ENCODE measurements around the gene SFMBT2.
A peak's percentile ranks its signal among the peaks of the same experiment; 100 is the strongest.

The SFMBT2 gene

DNA sequence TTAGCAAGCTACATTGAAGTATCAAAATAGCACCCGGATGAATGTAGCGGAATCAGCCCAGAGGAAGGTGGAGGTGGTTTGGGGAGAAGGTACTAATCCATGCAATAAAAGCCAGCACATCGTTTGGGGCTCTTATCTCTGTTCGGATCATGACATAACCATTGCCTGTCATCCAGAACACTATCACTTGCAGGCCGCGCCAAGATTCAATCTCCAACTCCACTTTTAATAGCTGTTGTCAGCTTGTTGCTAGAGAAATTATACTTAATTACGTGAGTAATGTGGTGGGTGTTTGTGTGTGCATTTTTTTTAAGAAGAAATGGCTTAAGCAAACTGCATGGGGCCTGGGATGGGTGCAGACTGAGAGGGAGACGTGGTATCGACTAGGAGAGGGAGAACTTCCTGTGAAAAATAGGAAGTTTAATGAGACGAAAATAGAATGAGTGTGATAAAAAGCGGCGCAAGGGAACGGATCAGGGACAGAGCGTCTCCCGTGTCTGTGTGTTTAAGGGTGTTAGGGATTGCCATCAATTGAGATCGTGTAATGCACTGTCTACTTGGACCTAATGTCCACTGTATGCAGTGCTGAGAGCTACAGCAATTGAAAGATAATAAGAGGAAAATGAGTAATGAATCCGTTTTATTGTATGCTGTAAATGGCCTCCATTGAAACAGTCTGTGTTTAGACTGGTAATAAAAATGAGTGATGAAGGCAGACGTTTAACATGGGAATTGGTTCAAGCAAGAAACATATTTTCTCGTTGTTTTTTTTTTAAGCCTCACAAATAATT is 27.6 kb upstream of the SFMBT2 start:
- DNase-seq (ENCODE audit: insufficient read length) (no peak), FAIRE-seq (peak; percentile 54)
- TF ChIP-seq TAF1 (IDR thresholded peaks at IDR 0.05; ENCODE audit: borderline replicate concordance, low read depth, low read length): no peak
- no peak for TF ChIP-seq POLR2AphosphoS5 (IDR thresholded peaks at IDR 0.05; ENCODE audit: low read depth, low read length)
- no peak for TF ChIP-seq POLR2A (IDR thresholded peaks at IDR 0.05; ENCODE audit: low read depth, low read length)

DNA sequence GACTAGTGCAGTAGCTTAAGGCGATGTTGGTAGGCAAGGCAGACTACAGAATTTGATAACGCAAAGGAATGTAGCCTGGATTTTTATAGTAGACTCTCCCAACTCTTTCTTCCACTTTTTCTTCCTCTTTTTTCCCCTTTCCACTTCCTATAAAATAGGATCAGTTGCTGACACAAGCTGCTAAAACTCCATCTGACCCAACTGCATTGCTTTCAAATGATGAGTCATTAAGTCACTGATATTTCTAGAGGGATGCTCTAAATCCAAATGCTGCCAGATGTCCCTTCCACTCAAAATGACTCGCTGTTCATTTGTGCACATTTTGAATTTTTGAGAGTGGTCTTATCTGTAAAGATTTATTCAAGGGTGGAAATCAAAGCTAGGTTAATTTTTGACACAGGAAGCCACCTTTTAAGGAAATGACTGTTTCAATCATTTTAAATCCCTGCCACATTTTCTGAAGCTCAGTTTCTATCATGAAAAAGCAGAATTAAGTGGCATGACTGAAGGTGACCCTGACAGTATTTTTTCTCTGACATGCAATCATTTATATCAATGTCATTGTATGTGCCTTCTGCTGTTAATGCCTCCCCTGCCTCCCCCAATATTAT is 25.8 kb upstream of the SFMBT2 start:
- TF ChIP-seq TAF1 (IDR thresholded peaks at IDR 0.05; ENCODE audit: borderline replicate concordance, low read depth, low read length) (no peak), POLR2A (IDR thresholded peaks at IDR 0.05; ENCODE audit: low read depth, low read length) (no peak), POLR2AphosphoS5 (IDR thresholded peaks at IDR 0.05; ENCODE audit: low read depth, low read length) (no peak)
- DNase-seq (ENCODE audit: insufficient read length): no peak
- FAIRE-seq: no peak

DNA sequence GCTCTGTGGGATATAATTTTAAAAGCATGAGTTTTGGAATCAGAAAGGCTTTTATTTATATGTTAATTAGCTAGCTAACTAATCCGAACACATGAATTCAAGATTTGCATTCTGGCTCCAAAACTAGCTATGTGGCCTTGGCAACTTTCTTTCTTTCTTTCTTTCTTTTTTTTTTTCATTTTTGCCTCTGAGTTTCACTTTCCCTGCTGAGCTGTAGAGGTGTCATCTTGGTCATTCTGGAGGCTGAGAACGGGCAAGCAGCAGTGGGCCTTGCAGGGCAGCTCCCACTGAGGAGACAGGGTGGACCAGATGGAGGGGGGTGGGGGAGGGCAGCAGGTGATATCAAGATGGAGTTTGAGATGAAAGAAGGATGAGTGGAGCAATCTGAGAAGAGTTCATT is 24.8 kb upstream of the SFMBT2 start:
- no peak for TF ChIP-seq POLR2AphosphoS5 (IDR thresholded peaks at IDR 0.05; ENCODE audit: low read depth, low read length)
- TF ChIP-seq POLR2A (IDR thresholded peaks at IDR 0.05; ENCODE audit: low read depth, low read length): no peak
- no peak for TF ChIP-seq TAF1 (IDR thresholded peaks at IDR 0.05; ENCODE audit: borderline replicate concordance, low read depth, low read length)
- DNase-seq (ENCODE audit: insufficient read length) (no peak), FAIRE-seq (peak; percentile 44)

DNA sequence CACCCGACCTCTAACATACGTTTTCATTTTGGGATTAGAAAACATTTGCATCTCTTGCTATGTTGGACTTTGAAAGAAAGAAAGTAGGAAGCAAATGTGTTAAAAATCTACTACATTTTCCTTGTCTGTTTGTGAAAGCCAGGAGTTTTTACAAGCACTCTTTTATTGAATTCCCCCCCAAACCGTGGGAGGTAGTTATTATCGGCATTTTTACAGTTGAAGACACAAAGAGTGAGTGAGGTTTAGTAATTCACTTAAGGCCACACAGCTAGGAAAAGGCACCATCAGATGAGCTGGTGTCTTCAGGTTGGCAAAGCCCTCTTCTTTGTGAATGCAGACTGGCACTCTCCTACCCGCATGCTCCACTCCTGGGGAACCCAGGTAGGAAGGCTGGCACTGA is 23.5 kb upstream of the SFMBT2 start:
- DNase-seq (ENCODE audit: insufficient read length) (no peak), FAIRE-seq (peak; percentile 67)
- no peak for TF ChIP-seq POLR2A (IDR thresholded peaks at IDR 0.05; ENCODE audit: low read depth, low read length)
- TF ChIP-seq POLR2AphosphoS5 (IDR thresholded peaks at IDR 0.05; ENCODE audit: low read depth, low read length): no peak
- no peak for TF ChIP-seq TAF1 (IDR thresholded peaks at IDR 0.05; ENCODE audit: borderline replicate concordance, low read depth, low read length)

DNA sequence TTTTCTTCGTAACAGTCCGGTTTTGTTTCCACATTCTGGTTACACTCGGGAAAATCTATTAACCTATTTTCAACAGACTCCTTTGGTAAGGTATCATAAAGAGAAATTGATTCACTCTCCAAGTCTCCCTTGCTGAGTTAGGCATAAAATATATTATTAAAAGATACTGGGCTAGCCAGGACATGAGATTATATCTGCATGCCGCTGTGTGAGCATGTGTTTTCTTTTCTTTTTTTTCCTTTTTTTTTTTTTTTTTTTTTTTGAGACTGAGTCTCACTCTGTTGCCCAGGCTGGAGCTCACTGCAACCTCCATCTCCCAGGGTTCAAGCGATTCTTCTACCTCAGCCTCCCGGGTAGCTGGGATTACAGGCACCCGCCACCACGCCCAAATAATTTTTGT is 23.0 kb upstream of the SFMBT2 start:
- DNase-seq (ENCODE audit: insufficient read length) (no peak), FAIRE-seq (no peak)
- TF ChIP-seq TAF1 (IDR thresholded peaks at IDR 0.05; ENCODE audit: borderline replicate concordance, low read depth, low read length) (no peak), POLR2AphosphoS5 (IDR thresholded peaks at IDR 0.05; ENCODE audit: low read depth, low read length) (no peak), POLR2A (IDR thresholded peaks at IDR 0.05; ENCODE audit: low read depth, low read length) (no peak)

DNA sequence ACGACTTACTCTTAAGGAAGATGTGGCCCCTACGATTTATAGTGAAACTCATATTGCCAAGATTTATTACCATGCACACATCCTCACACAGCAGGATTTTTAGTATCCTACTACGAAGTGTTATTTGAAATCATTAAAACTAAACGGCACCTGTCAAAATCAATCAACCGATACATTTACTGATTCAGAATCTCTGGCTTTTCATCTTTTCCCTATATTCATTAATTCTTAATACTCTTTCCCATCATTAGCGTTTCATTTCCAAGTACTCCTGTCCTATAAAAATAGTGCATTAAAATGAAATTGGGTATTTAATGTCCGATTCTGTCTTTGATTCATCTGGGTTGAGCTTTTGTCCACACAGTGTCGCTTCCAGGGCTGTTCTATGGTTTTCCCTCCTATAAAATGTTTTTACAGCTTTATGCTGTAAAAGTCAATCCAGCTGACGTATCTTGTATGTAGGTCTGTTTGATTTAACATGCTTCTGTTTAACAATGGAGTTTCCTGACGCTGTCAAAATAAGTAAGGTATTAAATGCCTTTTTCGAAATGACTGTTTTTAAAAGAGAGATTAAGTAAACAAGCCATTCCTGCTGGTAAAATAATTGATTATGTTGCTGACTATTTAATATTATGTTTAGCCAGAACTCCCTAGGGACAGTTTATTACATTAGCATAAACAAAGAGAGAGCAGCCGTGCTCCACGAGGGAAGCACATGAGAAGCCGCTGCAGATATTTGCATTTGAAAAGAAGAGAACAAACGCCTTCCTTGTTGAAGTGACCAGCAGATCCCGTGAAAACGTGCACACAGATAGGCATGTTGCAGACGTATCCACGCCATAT is 22.3 kb upstream of the SFMBT2 start:
- no peak for DNase-seq (ENCODE audit: insufficient read length)
- TF ChIP-seq TAF1 (IDR thresholded peaks at IDR 0.05; ENCODE audit: borderline replicate concordance, low read depth, low read length) (no peak), POLR2AphosphoS5 (IDR thresholded peaks at IDR 0.05; ENCODE audit: low read depth, low read length) (no peak), POLR2A (IDR thresholded peaks at IDR 0.05; ENCODE audit: low read depth, low read length) (no peak)
- peak; percentile 36 for FAIRE-seq

DNA sequence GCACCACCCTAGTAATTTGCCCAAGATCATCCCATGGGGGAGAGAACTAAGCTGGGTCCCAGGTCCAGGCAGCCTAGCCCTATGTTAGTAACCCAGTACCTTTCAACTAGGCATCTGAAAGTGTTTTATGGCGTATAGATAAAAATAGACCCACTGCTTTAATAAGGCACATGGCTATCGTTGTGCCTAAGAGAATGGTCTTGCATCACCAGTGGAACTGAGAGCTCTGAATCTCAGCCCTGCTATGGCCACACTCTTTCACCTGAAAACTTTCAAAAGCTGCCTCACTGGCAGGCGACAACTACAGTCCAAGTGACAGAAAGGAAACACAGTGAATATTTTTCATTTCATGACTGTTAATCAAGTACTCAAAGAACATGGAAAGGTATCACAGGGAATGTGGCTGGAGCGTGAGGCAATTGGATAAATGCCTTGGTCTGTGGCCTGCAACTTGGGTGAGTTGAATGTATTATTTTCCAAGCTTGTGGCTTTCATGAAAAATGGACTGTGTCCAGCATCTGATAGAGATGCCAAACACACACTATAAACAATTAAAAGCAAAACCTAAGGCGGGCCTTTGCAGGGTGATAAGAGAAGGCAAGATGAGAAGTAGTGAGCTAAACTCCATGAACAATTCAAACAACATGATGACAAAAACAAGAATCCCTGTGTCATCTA is 18.0 kb upstream of the SFMBT2 start:
- no peak for DNase-seq (ENCODE audit: insufficient read length)
- TF ChIP-seq POLR2AphosphoS5 (IDR thresholded peaks at IDR 0.05; ENCODE audit: low read depth, low read length) (no peak), POLR2A (IDR thresholded peaks at IDR 0.05; ENCODE audit: low read depth, low read length) (no peak), TAF1 (IDR thresholded peaks at IDR 0.05; ENCODE audit: borderline replicate concordance, low read depth, low read length) (no peak)
- FAIRE-seq: no peak

DNA sequence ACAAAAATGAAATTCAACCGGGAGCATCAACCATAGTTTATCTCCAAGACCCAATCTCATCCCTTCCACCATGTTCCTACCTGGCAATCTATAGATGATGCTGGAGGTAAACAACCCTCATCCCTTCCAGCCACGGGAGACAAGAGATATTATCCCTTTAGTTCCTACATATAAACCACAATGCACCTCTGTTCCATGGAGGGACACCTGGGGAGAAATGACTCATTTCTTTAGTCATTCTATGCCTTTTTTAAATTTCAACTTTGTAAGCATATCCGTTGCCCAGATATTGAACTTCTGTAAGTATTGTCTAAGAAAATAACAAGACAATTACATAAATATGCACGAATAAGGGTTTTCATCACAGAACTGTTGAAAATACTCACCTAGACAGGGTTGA is 15.5 kb upstream of the SFMBT2 start:
- TF ChIP-seq TAF1 (IDR thresholded peaks at IDR 0.05; ENCODE audit: borderline replicate concordance, low read depth, low read length): no peak
- no peak for TF ChIP-seq POLR2A (IDR thresholded peaks at IDR 0.05; ENCODE audit: low read depth, low read length)
- FAIRE-seq: no peak
- DNase-seq (ENCODE audit: insufficient read length): no peak

DNA sequence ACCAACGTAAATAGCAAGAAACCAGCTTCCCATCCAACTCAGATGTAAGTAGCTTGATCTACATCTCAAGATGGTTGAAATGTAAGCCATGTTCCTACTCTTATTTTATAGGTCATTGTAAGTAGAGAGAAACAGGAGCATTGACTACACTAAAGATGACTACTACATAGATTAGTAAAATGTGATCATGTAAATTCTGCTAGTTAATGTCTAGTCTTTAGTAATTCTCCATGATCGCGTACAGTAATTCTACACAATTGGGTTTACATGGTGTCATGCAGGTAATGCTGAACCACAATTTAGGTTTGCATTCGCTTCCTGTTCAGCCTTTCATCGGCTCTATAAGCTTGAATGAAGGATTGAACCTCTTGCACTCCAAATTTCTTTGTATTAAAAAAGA is 14.9 kb upstream of the SFMBT2 start:
- DNase-seq (ENCODE audit: insufficient read length) (no peak), FAIRE-seq (no peak)
- TF ChIP-seq POLR2AphosphoS5 (IDR thresholded peaks at IDR 0.05; ENCODE audit: low read depth, low read length) (no peak), POLR2A (IDR thresholded peaks at IDR 0.05; ENCODE audit: low read depth, low read length) (no peak), TAF1 (IDR thresholded peaks at IDR 0.05; ENCODE audit: borderline replicate concordance, low read depth, low read length) (no peak)

DNA sequence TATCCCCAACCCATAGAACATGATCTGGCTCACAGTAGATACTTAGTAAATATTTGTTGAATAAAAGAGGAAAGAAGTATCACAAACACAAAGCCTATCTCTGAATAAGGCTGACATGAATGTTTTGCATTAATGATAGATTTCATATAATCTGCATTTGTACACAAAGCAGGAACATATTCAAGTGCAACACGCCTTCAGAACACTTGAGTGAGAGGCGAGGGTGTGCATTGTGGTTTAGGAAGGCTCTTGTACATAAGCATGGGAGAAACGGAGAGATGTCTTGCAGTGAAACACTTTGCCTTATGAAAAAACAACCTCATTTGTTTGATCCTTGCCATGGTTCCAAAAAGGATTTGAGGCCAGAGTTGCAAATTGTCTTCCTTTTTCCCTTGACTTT is 14.1 kb upstream of the SFMBT2 start:
- FAIRE-seq: no peak
- TF ChIP-seq POLR2A (IDR thresholded peaks at IDR 0.05; ENCODE audit: low read depth, low read length): no peak
- no peak for TF ChIP-seq POLR2AphosphoS5 (IDR thresholded peaks at IDR 0.05; ENCODE audit: low read depth, low read length)
- no peak for TF ChIP-seq TAF1 (IDR thresholded peaks at IDR 0.05; ENCODE audit: borderline replicate concordance, low read depth, low read length)
- DNase-seq (ENCODE audit: insufficient read length): no peak

DNA sequence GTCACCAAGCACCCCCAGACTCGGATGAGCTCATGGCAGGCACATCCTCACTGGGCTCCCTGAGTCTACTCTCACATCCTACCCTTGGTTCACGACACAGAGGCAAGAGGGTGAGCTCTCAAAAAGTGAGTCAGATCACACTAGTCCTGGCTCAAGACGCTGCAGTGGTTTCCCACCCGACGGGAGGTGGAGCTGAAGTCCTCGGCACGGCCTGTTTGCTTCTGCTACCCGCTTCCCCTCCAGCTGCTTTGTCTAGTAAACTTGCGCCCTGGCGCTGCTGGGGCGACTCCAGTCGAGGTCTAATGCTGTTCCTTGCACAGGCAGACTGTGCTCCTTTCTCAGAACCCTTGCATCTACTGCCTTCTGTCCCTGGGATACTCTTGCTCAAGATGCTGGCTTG is 13.5 kb upstream of the SFMBT2 start:
- FAIRE-seq: no peak
- no peak for DNase-seq (ENCODE audit: insufficient read length)
- no peak for TF ChIP-seq POLR2AphosphoS5 (IDR thresholded peaks at IDR 0.05; ENCODE audit: low read depth, low read length)
- TF ChIP-seq TAF1 (IDR thresholded peaks at IDR 0.05; ENCODE audit: borderline replicate concordance, low read depth, low read length): no peak
- TF ChIP-seq POLR2A (IDR thresholded peaks at IDR 0.05; ENCODE audit: low read depth, low read length): no peak

Data from GM12892 (cell line).